ENCODE data around the gene EIF4G3.

GRCh38 chr1:21027805-21028204, 148.9 kb downstream of the EIF4G3 start:
- TF ChIP-seq CTCF (IDR thresholded peaks at IDR 0.05) (no peak), POLR2A (IDR thresholded peaks at IDR 0.05) (no peak)
